A673 (cell line): ENCODE results near the gene ARHGAP15. TPM values are rescaled to one million over a fixed set of nuclear protein-coding genes. Genes with fewer than 3 reads are reported as not detected.

ENCODE experiments used
- BruUV-seq: library from RNA; stranded (reverse); fragments of 400-500 nt; replicated peaks from 2 replicates; lab custom pipeline; 2021; lab: Mats Ljungman, UMichigan
- CTCF ChIA-PET: fragments of 300-600 bp; sonication (Branson Sonifier 250); formaldehyde crosslinking; loops from one replicate; lab custom pipeline; 2022; ENCODE audit warnings: antibody characterized with exemption; lab: Charles Lee
- POLR2A ChIA-PET: fragments of 300-600 bp; sonication (Branson Sonifier 250); formaldehyde crosslinking; loops from one replicate; lab custom pipeline; 2022; ENCODE audit warnings: antibody characterized with exemption; ENCODE audit not compliant: low non-redundant PET; lab: Charles Lee
- DNase-seq: peaks from one replicate; pipeline ENCODE4 v3.0.0-alpha.2; 2015; ENCODE audit warnings: low spot score
- H3K27ac ChIP-seq: fragments of 200-600 bp; sonication (generic); 2 replicates; pipeline ENCODE4 v1.5.1; 2016; ENCODE audit warnings: mixed run types, low read depth, mild to moderate bottlenecking, mixed read lengths, antibody characterized with exemption, low read length; ENCODE audit not compliant: poor library complexity, severe bottlenecking
- H3K27me3 ChIP-seq: fragments of 200-600 bp; sonication (generic); replicated peaks from 2 replicates; pipeline ENCODE4 v1.6.1; 2017; ENCODE audit warnings: mixed run types, low read depth, mild to moderate bottlenecking, mixed read lengths, antibody characterized with exemption, low read length; ENCODE audit not compliant: insufficient read depth, poor library complexity
- H3K36me3 ChIP-seq: fragments of 200-600 bp; sonication (generic); 2 replicates; pipeline ENCODE4 v1.6.1; 2016; ENCODE audit warnings: mixed run types, mild to moderate bottlenecking, mixed read lengths, antibody characterized with exemption, low read length; ENCODE audit not compliant: insufficient read depth, poor library complexity, severe bottlenecking
- H3K4me1 ChIP-seq: fragments of 200-600 bp; sonication (generic); 2 replicates; pipeline ENCODE4 v1.6.1; 2017; ENCODE audit warnings: mixed run types, mild to moderate bottlenecking, mixed read lengths, antibody characterized with exemption, low read length; ENCODE audit not compliant: insufficient read depth, poor library complexity, severe bottlenecking
- H3K4me3 ChIP-seq: fragments of 200-600 bp; sonication (generic); 2 replicates; pipeline ENCODE4 v1.5.1; 2016; ENCODE audit warnings: low read depth, mixed run types, mild to moderate bottlenecking, mixed read lengths, low read length; ENCODE audit not compliant: poor library complexity, severe bottlenecking
- H3K9me3 ChIP-seq: fragments of 200-600 bp; sonication (generic); 2 replicates; pipeline ENCODE4 v1.6.1; 2016; ENCODE audit warnings: mixed run types, low read depth, mild to moderate bottlenecking, mixed read lengths, antibody characterized with exemption, low read length; ENCODE audit not compliant: poor library complexity, severe bottlenecking
- EZH2 ChIP-seq: fragments of 200-600 bp; sonication (generic); IDR thresholded peaks from 2 replicates; pipeline ENCODE4 v1.6.1; 2017; ENCODE audit warnings: borderline replicate concordance, low read depth, mild to moderate bottlenecking, mixed read lengths, antibody characterized with exemption, low read length; ENCODE audit not compliant: poor library complexity, severe bottlenecking
- intact Hi-C: fragments of 100-400 bp; cut with micrococcal nuclease; formaldehyde crosslinking; loops from one replicate; pipeline ENCODE4 v1.10.0; 2022; ENCODE audit not compliant: unreplicated experiment
- total RNA-seq: library from RNA; stranded (reverse); gene quantifications from 2 replicates; pipeline ENCODE4 v1.2.3, GENCODE V29; 2021
- TF ChIP-seq, protein P1 (sequence below): fragments of 300-800, 200-600 bp; sonication (generic); conservative IDR thresholded peaks from 2 replicates; pipeline ENCODE4 v1.5.1; 2017; ENCODE audit warnings: low read depth, mild to moderate bottlenecking, antibody characterized with exemption, low read length, moderate library complexity, mixed read lengths

The ARHGAP15 gene
- total RNA-seq, 1 experiment from 2014 or later = not detected

DNA sequence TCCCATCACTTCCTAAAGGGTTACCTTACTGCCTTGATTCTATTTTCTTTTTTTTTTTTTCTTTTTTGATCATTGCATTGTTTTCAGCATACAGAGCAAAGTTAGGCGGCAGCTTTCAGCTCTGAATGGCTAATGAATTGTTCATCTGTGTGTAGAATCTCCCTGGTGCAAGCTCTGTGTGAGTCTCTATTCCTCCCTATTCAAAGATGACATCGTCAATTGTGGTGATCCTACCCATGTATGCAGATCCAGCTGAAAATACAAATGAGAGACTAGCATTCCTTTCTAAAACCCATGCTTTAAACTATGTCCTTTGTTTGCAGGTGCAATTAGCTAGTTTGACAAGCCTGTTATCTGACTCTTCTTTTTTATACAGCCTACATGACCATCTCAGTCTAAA lies 539.0 kb downstream of the ARHGAP15 start:
- no peaks in the 10 kb centered on the region for H3K36me3 ChIP-seq
- DNase-seq = no peak
- intact Hi-C loops = no loop called here
- no peaks in the 10 kb centered on the region for H3K9me3 ChIP-seq
- H3K27ac ChIP-seq = no peak overlapping the region
- POLR2A ChIA-PET = interaction anchor here (0.6 kb wide), 1 partner anchor 851 kb away, joined by 3 read pairs; no protein-coding TSS in a partner anchor
- CTCF ChIA-PET = no interaction called here
- TF ChIP-seq, protein P1, sequence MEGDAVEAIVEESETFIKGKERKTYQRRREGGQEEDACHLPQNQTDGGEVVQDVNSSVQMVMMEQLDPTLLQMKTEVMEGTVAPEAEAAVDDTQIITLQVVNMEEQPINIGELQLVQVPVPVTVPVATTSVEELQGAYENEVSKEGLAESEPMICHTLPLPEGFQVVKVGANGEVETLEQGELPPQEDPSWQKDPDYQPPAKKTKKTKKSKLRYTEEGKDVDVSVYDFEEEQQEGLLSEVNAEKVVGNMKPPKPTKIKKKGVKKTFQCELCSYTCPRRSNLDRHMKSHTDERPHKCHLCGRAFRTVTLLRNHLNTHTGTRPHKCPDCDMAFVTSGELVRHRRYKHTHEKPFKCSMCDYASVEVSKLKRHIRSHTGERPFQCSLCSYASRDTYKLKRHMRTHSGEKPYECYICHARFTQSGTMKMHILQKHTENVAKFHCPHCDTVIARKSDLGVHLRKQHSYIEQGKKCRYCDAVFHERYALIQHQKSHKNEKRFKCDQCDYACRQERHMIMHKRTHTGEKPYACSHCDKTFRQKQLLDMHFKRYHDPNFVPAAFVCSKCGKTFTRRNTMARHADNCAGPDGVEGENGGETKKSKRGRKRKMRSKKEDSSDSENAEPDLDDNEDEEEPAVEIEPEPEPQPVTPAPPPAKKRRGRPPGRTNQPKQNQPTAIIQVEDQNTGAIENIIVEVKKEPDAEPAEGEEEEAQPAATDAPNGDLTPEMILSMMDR = no peak
- TF ChIP-seq EZH2 = no peak
- no peak overlapping the region for H3K4me3 ChIP-seq
- no TSS peak for BruUV-seq
- H3K27me3 ChIP-seq = no peaks in the 10 kb centered on the region
- no peaks in the 10 kb centered on the region for H3K4me1 ChIP-seq

DNA sequence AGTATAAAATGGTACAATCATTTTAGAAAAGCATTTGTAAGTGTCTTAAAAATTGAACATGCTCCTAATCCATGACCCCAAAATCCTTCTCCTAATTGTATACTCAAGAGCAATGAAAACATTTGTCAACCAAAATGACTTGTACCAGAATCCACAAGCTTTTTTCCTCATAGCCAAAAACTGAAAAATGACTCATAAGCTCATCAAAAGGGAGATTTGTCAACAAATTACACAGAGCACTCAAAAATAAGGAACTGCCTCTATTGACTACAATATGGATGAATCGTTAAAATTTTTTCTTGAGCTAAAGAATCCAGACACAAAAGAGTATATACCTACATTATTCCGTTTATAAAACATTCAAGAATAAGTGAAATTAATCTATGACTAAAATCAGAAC lies 544.8 kb downstream of the ARHGAP15 start:
- TF ChIP-seq, protein P1 = no peak
- no peak for TF ChIP-seq EZH2
- no peaks in the 10 kb centered on the region for H3K36me3 ChIP-seq
- CTCF ChIA-PET = no interaction called here
- no peak overlapping the region for H3K27ac ChIP-seq
- no peaks in the 10 kb centered on the region for H3K4me1 ChIP-seq
- DNase-seq = no peak
- no peak overlapping the region for H3K4me3 ChIP-seq
- intact Hi-C loops = no loop called here
- POLR2A ChIA-PET = no interaction called here
- no peaks in the 10 kb centered on the region for H3K27me3 ChIP-seq
- BruUV-seq = no TSS peak
- no peaks in the 10 kb centered on the region for H3K9me3 ChIP-seq

DNA sequence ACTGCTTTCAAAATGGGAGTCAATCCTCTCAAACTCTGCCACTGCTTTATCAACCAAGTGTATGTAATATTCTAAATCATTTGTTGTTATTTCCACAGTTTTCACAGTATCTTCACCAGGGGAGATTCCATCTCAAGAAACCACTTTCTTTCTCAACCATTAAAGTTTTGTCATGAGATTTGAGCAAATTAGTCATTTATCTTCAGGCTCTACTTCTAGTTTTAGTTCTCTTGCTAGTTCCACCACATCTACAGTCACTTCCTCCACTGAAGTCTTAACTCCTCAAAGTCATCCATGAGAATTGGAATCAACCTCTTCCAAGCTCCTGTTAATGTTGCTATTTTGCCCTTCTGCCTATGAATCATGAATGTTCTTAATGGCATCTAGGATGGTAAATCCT lies 545.8 kb downstream of the ARHGAP15 start:
- CTCF ChIA-PET = no interaction called here
- H3K27me3 ChIP-seq = no peaks in the 10 kb centered on the region
- H3K4me3 ChIP-seq = no peak overlapping the region
- H3K9me3 ChIP-seq = no peaks in the 10 kb centered on the region
- TF ChIP-seq, protein P1 = no peak
- no peak for TF ChIP-seq EZH2
- H3K27ac ChIP-seq = no peak overlapping the region
- DNase-seq = no peak
- no peaks in the 10 kb centered on the region for H3K36me3 ChIP-seq
- POLR2A ChIA-PET = no interaction called here
- no peaks in the 10 kb centered on the region for H3K4me1 ChIP-seq
- intact Hi-C loops = no loop called here
- no TSS peak for BruUV-seq
